HG03175 (cell line): ENCODE measurements around the gene FADS2.
A peak's percentile ranks its signal among the peaks of the same experiment; 100 is the strongest.

ENCODE experiments used
- ATAC-seq: cut with Tn5 transposase; IDR thresholded peaks from one replicate; pipeline ENCODE4 v1.9.1; 2021; ENCODE audit warnings: mild to moderate bottlenecking, moderate library complexity; ENCODE audit not compliant: unreplicated experiment

FADS2 gene

DNA sequence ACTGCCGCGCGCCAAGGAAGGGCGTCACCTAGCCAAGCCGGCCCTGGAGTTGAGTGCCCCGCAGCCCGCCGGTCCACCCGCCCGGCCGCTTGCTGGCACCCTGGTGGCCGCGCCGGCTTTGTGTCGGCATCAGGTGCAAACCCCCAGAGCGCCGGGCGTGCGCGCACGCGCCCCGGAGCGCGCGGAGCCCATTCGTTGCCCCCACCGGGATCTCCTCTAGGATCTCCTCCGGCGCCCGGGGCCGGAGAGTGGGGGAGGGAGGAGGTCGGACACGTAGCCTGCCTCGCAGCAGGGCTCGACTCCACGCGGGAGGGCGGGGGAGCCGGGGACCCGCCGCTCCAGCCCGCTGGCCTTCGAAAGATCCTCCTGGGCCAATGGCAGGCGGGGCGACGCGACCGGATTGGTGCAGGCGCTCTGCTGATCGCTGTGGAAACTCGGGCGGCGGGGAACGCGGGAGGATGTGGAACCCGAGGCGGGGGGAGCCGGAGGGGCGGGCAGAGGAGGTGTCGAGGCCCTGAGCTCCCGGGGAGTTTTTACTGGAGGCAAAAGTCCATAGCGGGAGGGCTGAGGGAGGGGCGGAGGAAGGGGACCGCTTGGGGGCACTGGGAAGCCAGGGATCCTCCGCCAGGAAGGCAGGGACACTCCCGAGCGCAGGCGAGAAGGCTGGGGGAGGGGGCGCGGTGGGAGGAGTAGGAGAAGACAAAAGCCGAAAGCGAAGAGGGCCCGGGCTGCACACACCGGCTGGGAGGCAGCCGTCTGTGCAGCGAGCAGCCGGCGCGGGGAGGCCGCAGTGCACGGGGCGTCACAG lies at the start of gene FADS2:
TSS of gene FADS2 (plus strand) at position 730 of the 808 bp plus-strand sequence. CDS start 91 bp downstream, outside the sequence.
- ATAC-seq: peak; percentile 75

DNA sequence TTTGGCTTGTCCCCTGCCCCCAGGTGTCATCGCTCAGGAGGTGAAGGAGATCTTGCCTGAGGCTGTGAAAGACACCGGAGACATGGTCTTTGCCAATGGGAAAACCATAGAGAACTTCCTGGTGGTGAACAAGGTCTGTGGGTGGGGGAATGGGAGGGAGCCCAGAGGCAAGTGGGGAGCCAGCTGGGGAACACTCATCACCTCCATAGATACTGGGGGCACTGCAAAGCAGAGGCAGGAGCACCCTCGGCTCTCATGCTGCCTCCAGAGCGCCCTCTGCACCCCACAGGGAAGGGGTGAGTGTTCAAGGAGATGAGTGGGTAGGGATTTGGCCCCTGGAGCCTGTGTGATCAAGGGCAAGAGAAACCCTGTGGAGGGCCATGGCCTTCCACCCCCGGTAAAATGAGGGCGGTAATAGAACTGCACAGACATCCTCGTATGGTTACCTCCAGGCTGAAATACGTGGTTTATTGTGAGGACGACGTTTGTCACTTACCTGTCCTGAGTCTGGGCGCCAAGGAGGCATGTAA lies 49.7 kb upstream of the FADS2 start:
- ATAC-seq: no peak

DNA sequence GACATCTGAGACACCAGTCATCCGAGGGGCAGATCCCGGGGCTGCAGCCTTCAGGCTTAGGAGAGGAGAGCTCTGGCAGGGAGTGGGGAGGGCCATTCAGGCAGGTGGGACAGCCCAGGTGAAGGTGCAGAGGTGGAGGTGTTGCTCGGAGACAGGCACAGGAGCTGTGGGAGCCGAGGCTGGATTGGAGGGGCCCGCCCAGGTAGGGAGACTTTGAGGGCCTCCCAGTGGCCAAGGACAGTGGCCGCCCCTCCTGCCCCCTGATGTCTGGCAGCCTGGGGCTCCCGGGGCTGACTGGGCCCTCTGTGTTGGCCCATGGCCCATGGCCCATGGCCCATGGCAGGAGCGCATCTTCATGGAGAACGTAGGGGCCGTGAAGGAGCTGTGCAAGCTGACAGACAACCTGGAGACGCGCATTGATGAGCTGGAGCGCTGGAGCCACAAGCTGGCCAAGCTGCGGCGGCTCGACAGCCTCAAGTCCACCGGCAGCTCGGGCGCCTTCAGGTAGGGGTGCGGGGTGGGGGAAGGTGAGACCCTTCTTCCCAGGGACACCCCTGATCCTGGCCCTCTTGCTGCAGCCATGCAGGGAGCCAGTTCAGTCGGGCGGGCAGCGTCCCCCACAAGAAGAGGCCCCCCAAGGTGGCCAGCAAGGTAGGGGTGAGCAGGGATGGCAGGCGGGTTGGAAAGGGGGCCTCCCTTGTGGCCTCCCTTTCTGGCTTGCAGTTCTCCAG lies 49.0 kb upstream of the FADS2 start:
- no peak for ATAC-seq

- no peak for ATAC-seq
These were observed 48.2 kb upstream of the FADS2 start for GRCh38 chr11:61779666-61780525.

DNA sequence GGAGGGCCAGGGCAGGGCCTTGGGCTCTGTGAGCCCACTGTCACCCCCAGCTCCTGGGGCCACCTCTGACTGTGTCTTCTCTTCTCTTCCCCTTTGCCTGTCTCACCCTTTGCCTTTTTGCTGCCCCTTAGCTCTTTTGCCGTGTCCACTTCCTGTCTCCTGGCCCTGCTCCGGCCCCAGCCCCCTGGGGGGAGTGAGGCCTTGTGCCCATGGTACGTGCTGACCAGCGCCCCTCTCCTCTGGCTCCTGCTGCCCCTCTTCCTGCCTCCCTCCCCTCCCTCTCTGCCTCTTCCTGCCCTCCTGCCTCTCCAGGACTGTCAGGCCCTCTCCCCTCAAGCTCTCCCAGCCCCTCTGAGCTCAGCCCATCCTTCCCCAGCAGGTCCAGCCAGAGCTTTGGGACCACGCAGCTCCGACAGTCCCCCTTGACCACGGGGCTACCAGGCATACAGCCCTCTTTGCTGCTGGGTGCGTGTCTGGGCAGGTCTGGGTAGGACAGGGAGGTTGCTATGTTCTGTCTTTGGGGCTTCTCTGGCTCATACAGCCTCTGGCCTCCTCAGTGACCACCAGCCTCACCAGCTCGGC lies 47.4 kb upstream of the FADS2 start:
- no peak for ATAC-seq

- ATAC-seq: no peak
These were observed 46.5 kb upstream of the FADS2 start for GRCh38 chr11:61781585-61781984.

DNA sequence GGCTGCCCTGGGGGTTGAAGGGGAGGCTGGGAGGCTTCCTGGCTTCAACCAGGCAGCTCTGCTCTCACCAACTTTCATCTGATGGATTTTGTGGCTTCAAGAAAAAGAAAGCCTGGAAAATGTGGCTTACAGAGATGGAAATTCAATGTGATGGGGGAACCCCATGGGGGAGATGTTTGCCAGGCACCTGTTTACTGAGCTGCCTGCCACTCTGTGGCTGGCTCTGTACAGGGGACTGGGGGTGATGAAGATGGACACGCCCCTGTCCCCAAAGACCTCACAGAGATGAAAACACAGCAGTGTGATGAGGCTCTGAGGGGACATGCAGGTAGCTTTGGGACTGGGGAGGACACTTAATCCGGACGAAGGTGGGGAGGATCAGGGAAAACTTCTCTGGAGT lies 45.8 kb upstream of the FADS2 start:
- no peak for ATAC-seq

DNA sequence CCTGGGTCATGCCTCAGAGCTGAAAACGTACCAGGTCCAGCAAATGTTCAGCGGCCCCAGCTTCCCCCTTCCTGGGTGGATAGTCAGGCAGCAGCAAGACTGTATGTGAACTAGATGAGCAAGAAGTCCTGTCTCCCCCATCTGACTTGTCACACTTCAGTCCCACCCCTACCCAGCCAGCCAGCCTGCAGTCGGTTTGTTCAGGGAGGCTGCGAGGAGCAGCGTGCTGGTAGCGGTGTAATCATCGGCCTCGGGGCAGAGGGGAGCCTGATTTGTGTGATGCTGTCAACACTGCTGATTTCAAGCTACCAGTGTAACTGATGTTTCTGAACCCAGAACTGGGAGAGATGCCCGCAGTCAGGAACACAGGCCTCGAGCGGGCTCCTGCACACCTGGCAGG lies 45.3 kb upstream of the FADS2 start:
- no peak for ATAC-seq

GRCh38 chr11:61783717-61784505 lies 44.2 kb upstream of the FADS2 start:
- no peak for ATAC-seq

- no peak for ATAC-seq
These were observed 43.6 kb upstream of the FADS2 start for GRCh38 chr11:61784506-61784805.

DNA sequence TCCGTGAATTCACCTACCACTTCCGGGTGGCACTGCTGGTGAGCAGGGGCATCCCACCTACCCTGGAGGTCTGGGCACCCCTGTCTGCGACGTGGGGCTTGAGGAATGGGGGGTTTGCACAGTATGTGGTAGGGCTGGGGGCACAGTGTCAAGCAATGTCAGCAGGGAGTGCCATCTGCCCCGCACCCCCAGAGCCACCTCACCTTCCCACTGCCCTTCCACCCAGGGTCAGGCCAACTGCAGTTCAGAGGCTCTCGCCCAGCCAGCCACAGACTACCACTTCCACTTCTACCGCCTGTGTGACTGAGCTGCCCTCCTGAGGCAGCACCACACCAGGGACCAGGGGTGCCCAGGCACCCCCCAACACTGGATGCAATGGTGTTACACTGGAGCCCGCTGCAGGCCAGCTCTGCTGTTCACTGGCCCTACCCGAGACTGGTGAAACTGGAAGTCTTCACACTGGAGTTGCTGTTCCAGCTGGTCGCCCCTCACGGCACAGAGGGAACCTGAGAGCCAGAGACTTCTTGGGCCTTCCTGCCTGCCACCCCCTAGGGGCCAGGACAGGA lies 42.2 kb upstream of the FADS2 start:
- ATAC-seq: no peak

GRCh38 chr11:61787928-61788491 lies 40.1 kb upstream of the FADS2 start:
- no peak for ATAC-seq

DNA sequence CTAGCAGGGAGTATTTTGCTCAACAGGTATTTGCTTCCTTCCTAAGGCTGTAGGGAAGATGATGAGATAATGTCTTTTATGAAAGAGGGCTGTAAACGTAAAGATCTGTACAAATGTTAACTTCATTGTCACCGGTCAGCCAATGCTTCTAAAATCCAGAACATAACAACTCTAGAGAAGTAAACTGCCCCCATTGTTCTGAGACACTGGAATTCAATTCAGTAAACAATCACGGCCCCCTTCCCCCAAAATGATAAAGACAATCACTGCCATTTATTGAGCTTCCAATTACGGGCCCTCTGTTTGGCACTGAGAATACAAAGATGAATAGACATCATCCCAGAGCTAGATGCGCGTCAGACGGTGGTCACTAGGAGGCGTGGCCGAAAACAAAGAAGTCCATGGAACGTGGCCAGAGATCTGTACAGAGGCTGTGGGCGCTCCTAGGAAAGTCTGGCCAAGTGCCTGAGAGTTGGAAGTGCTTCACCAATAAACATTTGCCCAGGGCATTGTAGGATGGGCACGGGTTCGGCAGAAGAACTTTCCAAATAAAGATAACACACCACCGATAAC lies 36.3 kb upstream of the FADS2 start:
- peak; percentile 25 for ATAC-seq

GRCh38 chr11:61792310-61793082 lies 35.6 kb upstream of the FADS2 start, which contains the start of the genes FEN1 and TMEM258:
FEN1 (plus strand) TSS chr11:61792911; CDS start chr11:61795362, 2,451 bp downstream.
TMEM258 (minus strand) TSS chr11:61792599; CDS start chr11:61792558, 41 bp downstream.
- peak; percentile 80 for ATAC-seq

GRCh38 chr11:61793083-61793828 lies 34.8 kb upstream of the FADS2 start:
- peak; percentile 20 for ATAC-seq

GRCh38 chr11:61793829-61794204 lies 34.3 kb upstream of the FADS2 start:
- ATAC-seq: no peak

DNA sequence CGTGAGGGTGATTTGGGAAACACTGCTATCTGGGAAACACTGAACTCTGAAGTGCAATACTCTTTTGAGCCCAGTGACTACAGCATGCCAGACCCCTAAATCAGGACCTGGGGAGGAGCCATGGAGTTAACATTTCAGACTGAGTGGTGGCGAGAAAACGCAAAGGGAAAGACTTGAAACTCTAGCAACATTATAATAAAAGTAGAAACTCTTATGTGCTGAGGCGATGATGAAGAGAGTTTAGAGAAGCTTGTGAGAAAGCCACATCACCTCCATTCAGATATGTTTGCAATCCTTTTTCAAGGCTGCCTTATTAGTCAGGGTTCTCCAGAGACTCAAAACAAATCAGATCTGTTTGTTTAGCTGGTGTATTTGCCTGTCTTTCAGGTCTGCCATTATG lies 33.5 kb upstream of the FADS2 start:
- no peak for ATAC-seq
